GM12878 (cell line): ENCODE measurements around the gene SNX12. TPM values are rescaled to one million over a fixed set of nuclear protein-coding genes. Genes with fewer than 3 reads are reported as not detected.

Experiments used
- ATAC-seq: fragments of 200-7000 bp; cut with Tn5 transposase; 3 replicates; pipeline ENCODE4 v1.9.1; 2020; ENCODE audit warnings: mild to moderate bottlenecking, moderate library complexity
- BruUV-seq: library from RNA; stranded (reverse); fragments of 400-500 nt; replicated peaks from 2 replicates; lab custom pipeline; 2021; lab: Mats Ljungman, UMichigan
- CTCF ChIA-PET: fragments of 300-600 bp; sonication (Branson Sonifier 250); formaldehyde crosslinking; extraction: SDS; loops from one replicate; lab custom pipeline; 2021; ENCODE audit warnings: inconsistent platforms; lab: Yijun Ruan, JAX
- POLR2A ChIA-PET: fragments of 350-600 bp; formaldehyde crosslinking; extraction: SDS; loops from one replicate; lab custom pipeline; 2021; ENCODE audit warnings: inconsistent platforms; lab: Charles Lee
- RAD21 ChIA-PET: fragments of 300-600 bp; sonication (Branson Sonifier 250); formaldehyde crosslinking; loops from one replicate; lab custom pipeline; 2023; ENCODE audit warnings: antibody characterized with exemption; ENCODE audit not compliant: unreplicated experiment; lab: Charles Lee
- SMC1A ChIA-PET: fragments of 300-600 bp; sonication (Branson Sonifier 250); formaldehyde crosslinking; loops from one replicate; lab custom pipeline; 2023; ENCODE audit not compliant: unreplicated experiment, uncharacterized antibody; lab: Charles Lee
- DNase-seq: peaks from one replicate; pipeline ENCODE4 v3.0.0-alpha.2; 2011; ENCODE audit warnings: low read depth, low spot score
- FAIRE-seq: peaks from 3 replicates; lab custom pipeline; 2011; peaks lifted over from hg19 to GRCh38; lab: Jason Lieb, UNC
- H2AFZ ChIP-seq: 2 replicates; pipeline ENCODE4 v1.6.0; 2011; ENCODE audit warnings: low read depth, low read length, control low read depth; ENCODE audit not compliant: control insufficient read depth
- H3K27ac ChIP-seq: 2 replicates; pipeline ENCODE4 v1.5.1; 2011; ENCODE audit warnings: control low read depth; ENCODE audit not compliant: control insufficient read depth, insufficient read depth
- H3K27me3 ChIP-seq, 2 experiments: replicated peaks in 1 of 2; 2 replicates each; pipeline versions ENCODE4 v1.6.0 to v1.6.1; 2011; ENCODE audit warnings: low read length in 1 of 2; ENCODE audit not compliant: control insufficient read depth in 2 of 2, insufficient read depth in 2 of 2
- H3K36me3 ChIP-seq, 2 experiments: 2 replicates each; pipeline ENCODE4 v1.5.1; 2011; ENCODE audit warnings: low read length in 1 of 2; ENCODE audit not compliant: control insufficient read depth in 2 of 2, insufficient read depth in 2 of 2
- H3K4me1 ChIP-seq: 2 replicates; pipeline ENCODE4 v1.6.1; 2011; ENCODE audit warnings: mild to moderate bottlenecking, low read length, moderate library complexity, mixed read lengths; ENCODE audit not compliant: control insufficient read depth, insufficient read depth
- H3K4me2 ChIP-seq: 2 replicates; pipeline ENCODE4 v1.6.0; 2011; ENCODE audit warnings: control low read depth; ENCODE audit not compliant: control insufficient read depth, insufficient read depth
- H3K4me3 ChIP-seq: fragments of 200-600 bp; sonication (generic); 2 replicates; pipeline ENCODE4 v1.5.1; 2016
- H3K79me2 ChIP-seq: 2 replicates; pipeline ENCODE4 v1.6.0; 2011; ENCODE audit warnings: low read length; ENCODE audit not compliant: control insufficient read depth, insufficient read depth
- H3K9ac ChIP-seq: 2 replicates; pipeline ENCODE4 v1.8.0; 2011; ENCODE audit warnings: low read length, control low read depth, mixed read lengths; ENCODE audit not compliant: control insufficient read depth, insufficient read depth
- H3K9me3 ChIP-seq: replicated peaks from 3 replicates; pipeline ENCODE4 v1.5.1; 2011; ENCODE audit warnings: mild to moderate bottlenecking, low read length; ENCODE audit not compliant: control insufficient read depth, insufficient read depth
- H4K20me1 ChIP-seq: 2 replicates; pipeline ENCODE4 v1.6.0; 2011; ENCODE audit not compliant: control insufficient read depth, insufficient read depth
- BMI1 ChIP-seq: fragments of 450-650 bp; IDR thresholded peaks from 2 replicates; pipeline ENCODE4 v1.6.1; 2016; ENCODE audit warnings: mild to moderate bottlenecking, moderate library complexity, borderline replicate concordance
- EED ChIP-seq: sonication (generic); IDR thresholded peaks from 2 replicates; pipeline ENCODE4 v1.6.1; 2016; ENCODE audit warnings: antibody characterized with exemption, low read depth
- EP300 ChIP-seq, 2 experiments: fragments of 150-350 bp in 1 of 2; IDR thresholded peaks; 2 replicates each; pipeline ENCODE4 v1.6.1; 2011 to 2012; ENCODE audit warnings: low read depth in 2 of 2, low read length in 2 of 2, borderline replicate concordance in 1 of 2, improper control_type of control experiment in 1 of 2, inconsistent platforms in 1 of 2; ENCODE audit not compliant: control insufficient read depth in 1 of 2
- IKZF2 ChIP-seq, 2 experiments: fragments of 450-650 bp; IDR thresholded peaks; 2 replicates each; pipeline ENCODE4 v1.6.1; 2017; ENCODE audit warnings: mild to moderate bottlenecking in 2 of 2, moderate library complexity in 2 of 2
- NBN ChIP-seq: fragments of 450-650 bp; IDR thresholded peaks from 2 replicates; pipeline ENCODE4 v1.6.1; 2016
- RUNX3 ChIP-seq: IDR thresholded peaks from 2 replicates; pipeline ENCODE4 v1.6.1; 2012; ENCODE audit warnings: low read length, inconsistent platforms
- STAT3 ChIP-seq: IDR thresholded peaks from 2 replicates; pipeline ENCODE4 v1.6.1; 2011; ENCODE audit warnings: low read depth, low read length, improper control_type of control experiment
- ZNF384 ChIP-seq: IDR thresholded peaks from 2 replicates; pipeline ENCODE4 v1.6.1; 2012; ENCODE audit warnings: low read depth, mild to moderate bottlenecking, low read length, improper control_type of control experiment, borderline replicate concordance
- ZSCAN29 ChIP-seq: fragments of 450-650 bp; IDR thresholded peaks from 2 replicates; pipeline ENCODE4 v1.6.1; 2017; ENCODE audit warnings: mild to moderate bottlenecking, moderate library complexity
- WGBS: methylation state at CpG from one replicate; pipeline ENCODE4 v1.1.6; 2016; ENCODE audit warnings: low lambda C conversion rate; ENCODE audit not compliant: insufficient replicate concordance, insufficient coverage; ENCODE audit errors: missing lambda C conversion rate; 5-methylcytosine and 5-hydroxymethylcytosine counted together
- in situ Hi-C: fragments of 300-500 bp; cut with MboI; formaldehyde crosslinking; loops from 9 replicates; pipeline ENCODE4 v1.14.3; 2018; ENCODE audit warnings: mixed read lengths
- intact Hi-C: fragments of 100-400 bp; cut with micrococcal nuclease; formaldehyde crosslinking; loops from one replicate; pipeline ENCODE4 v1.14.2; 2022; ENCODE audit not compliant: unreplicated experiment
- polyA plus RNA-seq, 11 experiments: library from polyadenylated mRNA; depleted of rRNA in 4 of 11; unstranded in 6 of 11; stranded (reverse) in 5 of 11; fragments of >200 nt; fragmentation: Nextera tagmentation in 4 of 11; fragmentation: Illumina TruSeq in 1 of 11; extraction: Ambion mirVana in 4 of 11; extraction: Trizol in 1 of 11; gene quantifications; 1 replicate in 1 of 11; 2 replicates in 10 of 11; pipeline versions ENCODE4 v1.2.1 to v1.2.3, GENCODE V29; 2011 to 2016; ENCODE audit warnings: inconsistent platforms in 2 of 11, missing spikeins in 2 of 11, low read depth in 1 of 11
- total RNA-seq, 4 experiments: library from RNA; depleted of rRNA in 3 of 4; stranded (reverse); fragments of >200 nt in 3 of 4; fragmentation: Illumina TruSeq in 1 of 4; extraction: Trizol in 1 of 4; gene quantifications; 2 replicates each; pipeline versions ENCODE4 v1.2.1 to v1.2.3, GENCODE V29; 2013 to 2021
- TF ChIP-seq, protein P1 (sequence below): IDR thresholded peaks from 2 replicates; pipeline ENCODE4 v1.6.1; 2011; ENCODE audit warnings: borderline replicate concordance, low read depth, mild to moderate bottlenecking, moderate library complexity, low read length; ENCODE audit not compliant: insufficient read depth, poor library complexity, severe bottlenecking

The SNX12 gene
- total and polyA plus RNA-seq, 10 of the 15 experiments (the other 5 are each of a cell fraction or from before 2014, with no cell fraction given) = 4.4 to 50.4 (median 34.2) TPM

DNA sequence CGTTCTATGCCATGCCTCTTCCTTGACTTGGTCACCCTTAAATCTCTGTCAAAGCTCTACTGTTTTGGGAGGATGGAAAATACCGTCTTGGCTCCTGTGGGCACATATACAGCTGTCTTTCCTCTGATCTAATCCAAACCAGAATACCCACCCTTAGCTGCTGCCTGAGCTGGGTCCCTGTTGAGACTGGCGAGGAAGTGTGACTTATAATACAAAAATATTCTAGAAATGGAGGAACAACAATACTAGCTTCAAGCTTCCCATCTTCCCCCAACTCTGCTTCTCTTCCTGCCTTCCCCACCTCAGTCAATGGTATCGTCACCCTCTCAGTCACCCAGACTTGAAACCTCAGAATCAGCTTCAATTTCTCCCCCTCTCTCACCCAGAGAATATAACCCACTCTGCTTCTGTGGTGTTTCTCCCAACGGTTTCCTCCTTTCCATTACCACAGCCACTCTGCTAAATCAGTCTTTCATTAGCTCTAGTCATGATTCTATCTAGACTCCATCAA lies 43.8 kb upstream of the SNX12 start:
- intact Hi-C loops (loop anchor here (10.0 kb wide), 1 partner anchor 253 kb away; the partner anchor contains the start of gene TAF1), in situ Hi-C loops (no loop called here)
- H3K4me2 ChIP-seq = peak overlapping the region; percentile 48
- no peaks in the 10 kb centered on the region for H4K20me1 ChIP-seq
- no peak overlapping the region for H2AFZ ChIP-seq
- no peaks in the 10 kb centered on the region; a peak in 1 of 4 replicates for H3K36me3 ChIP-seq
- peaks cover 49% of the 10 kb centered on the region for H3K79me2 ChIP-seq
- POLR2A ChIA-PET = interaction anchor here (0.7 to 4.9 kb wide), 10 partner anchors 9 to 388 kb away, joined by 3 to 60 read pairs (median 4); partner anchors contain the start of genes FOXO4 and TAF1
- TSS peak; percentile 99 for BruUV-seq
- WGBS = 1% methylated on average over 5 of the region's 5 CpGs
- no peaks in the 10 kb centered on the region for H3K27me3 ChIP-seq
- peak overlapping the region; percentile 82 for H3K27ac ChIP-seq
- RAD21 ChIA-PET = interaction anchor here (0.9 to 3.6 kb wide), 6 partner anchors 10 to 85 kb away, joined by 3 to 28 read pairs (median 9); partner anchors contain the start of gene FOXO4
- peak; percentile 37 for ATAC-seq
- H3K9ac ChIP-seq = peak overlapping the region; percentile 73
- no peak for DNase-seq
- TF ChIP-seq ZSCAN29 = 0 out of 2 replicates have a peak, but pooled peaks have one; percentile 20
- TF ChIP-seq EED = 0 out of 2 replicates have a peak, but pooled peaks have one; percentile 35
- peak; percentile 12; the same call in 1 of the 2 replicates for TF ChIP-seq BMI1
- 0 out of 2 replicates have a peak, but pooled peaks have one; percentile 7 for TF ChIP-seq STAT3
- no peak for TF ChIP-seq ZNF384
- TF ChIP-seq EP300 (IDR thresholded peaks at IDR 0.05; ENCODE audit: borderline replicate concordance in 1 of 2, control insufficient read depth in 1 of 2, low read depth in 2 of 2, low read length in 2 of 2) = no peak
- peak; percentile 48; the same call in 1 of the 2 replicates for TF ChIP-seq RUNX3
- TF ChIP-seq, protein P1, sequence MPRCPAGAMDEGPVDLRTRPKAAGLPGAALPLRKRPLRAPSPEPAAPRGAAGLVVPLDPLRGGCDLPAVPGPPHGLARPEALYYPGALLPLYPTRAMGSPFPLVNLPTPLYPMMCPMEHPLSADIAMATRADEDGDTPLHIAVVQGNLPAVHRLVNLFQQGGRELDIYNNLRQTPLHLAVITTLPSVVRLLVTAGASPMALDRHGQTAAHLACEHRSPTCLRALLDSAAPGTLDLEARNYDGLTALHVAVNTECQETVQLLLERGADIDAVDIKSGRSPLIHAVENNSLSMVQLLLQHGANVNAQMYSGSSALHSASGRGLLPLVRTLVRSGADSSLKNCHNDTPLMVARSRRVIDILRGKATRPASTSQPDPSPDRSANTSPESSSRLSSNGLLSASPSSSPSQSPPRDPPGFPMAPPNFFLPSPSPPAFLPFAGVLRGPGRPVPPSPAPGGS = no peak
- TF ChIP-seq IKZF2 (IDR thresholded peaks at IDR 0.05) = peak; percentile 5 to 46; a peak in 2 of 4 replicates
- TF ChIP-seq NBN = no peak
- CTCF ChIA-PET = interaction anchor here (0.6 to 3.7 kb wide), 5 partner anchors 11 to 293 kb away, joined by 3 to 34 read pairs (median 10); no protein-coding TSS in a partner anchor
- FAIRE-seq = no peak
- peaks cover 11% of the 10 kb centered on the region for H3K4me1 ChIP-seq
- H3K4me3 ChIP-seq = peak overlapping the region; percentile 84
- no peaks in the 10 kb centered on the region for H3K9me3 ChIP-seq
- SMC1A ChIA-PET = interaction anchor here (0.7 to 4.6 kb wide), 8 partner anchors 8 to 423 kb away, joined by 3 to 44 read pairs (median 4); no protein-coding TSS in a partner anchor
